Adrenal gland (tissue), 12 donors: ENCODE measurements around the gene CUX1. TPM values are rescaled to one million over a fixed set of nuclear protein-coding genes. Genes with fewer than 3 reads are reported as not detected.

Experiments
- DNase-seq, 7 donors: peaks; one replicate each; pipeline ENCODE4 v3.0.0-alpha.2; 2019 to 2020
- H3K27ac ChIP-seq, 5 donors: fragments of 200-600 bp; sonication (generic) in 4 of 5; 1 replicate in 3 of 5; 2 replicates in 2 of 5; pipeline versions ENCODE4 v1.5.1 to v1.8.0; 2016 to 2020; ENCODE audit warnings: mild to moderate bottlenecking in 1 of 5
- H3K27me3 ChIP-seq: fragments of 200-600 bp; 2 replicates; pipeline ENCODE4 v1.8.0; 2021
- H3K36me3 ChIP-seq, 2 donors: fragments of 200-600 bp; replicated peaks in 1 of 2; 1 replicate in 1 of 2; 2 replicates in 1 of 2; pipeline versions ENCODE4 v1.5.1 to v1.8.0; 2018 to 2022
- H3K4me1 ChIP-seq, 2 donors: fragments of 200-600 bp; replicated peaks in 1 of 2; 1 replicate in 1 of 2; 2 replicates in 1 of 2; pipeline versions ENCODE4 v1.5.1 to v1.8.0; 2018 to 2021
- H3K4me3 ChIP-seq, 4 donors: fragments of 200-600 bp; sonication (generic) in 3 of 4; one replicate each; pipeline ENCODE4 v1.5.1; 2016 to 2018
- H3K9me3 ChIP-seq, 3 donors: fragments of 200-600 bp; sonication (generic) in 1 of 3; replicated peaks in 1 of 3; 1 replicate in 2 of 3; 2 replicates in 1 of 3; pipeline versions ENCODE4 v1.5.1 to v1.8.0; 2016 to 2021
- POLR2A ChIP-seq, 2 donors: fragments of 450-650 bp; IDR thresholded peaks; one replicate each; pipeline ENCODE4 v1.6.1; 2017; ENCODE audit warnings: antibody characterized with exemption in 2 of 2, mild to moderate bottlenecking in 2 of 2, moderate library complexity in 1 of 2
- WGBS, 4 donors: extraction: QIAGEN DNeasy Blood & Tissue Kit in 2 of 4; methylation state at CpG; one replicate each; pipeline versions ENCODE4 v1.1.5 to v1.1.7; 2013 to 2017; 5-methylcytosine and 5-hydroxymethylcytosine counted together
- intact Hi-C, 2 donors: fragments of 100-400 bp; cut with DNase I; formaldehyde crosslinking; loops; one replicate each; pipeline versions ENCODE4 v1.14.1 to v1.15.0; 2022 to 2023
- polyA plus RNA-seq, 3 donors: library from polyadenylated mRNA; stranded (reverse); fragments of 200-250 nt in 2 of 3; fragments of 350-450 nt in 1 of 3; fragmentation: Illumina TruSeq in 1 of 3; extraction: RNeasy Lipid Tissue Mini Kit (QIAGEN cat#74804) in 1 of 3; gene quantifications; one replicate each; pipeline ENCODE4 v1.2.3, GENCODE V29; 2013 to 2014
- total RNA-seq, 9 donors: library from RNA; depleted of rRNA in 4 of 9; stranded (reverse); fragments of >200 nt in 4 of 9; fragments of 120-200 nt in 1 of 9; fragmentation: NEBNext Ultra II Directional in 1 of 9; extraction: Animal tissue kit (Norgen Biotek cat#: 25700) in 1 of 9; gene quantifications; one replicate each; pipeline versions ENCODE4 v1.1.0 to v1.2.4, GENCODE V29; 2013 to 2023
- TF ChIP-seq, protein P1 (sequence below), 6 experiments: fragments of 450-650 bp in 4 of 6; fragments of 200-600 bp in 2 of 6; sonication (generic) in 1 of 6; IDR thresholded peaks; 1 replicate in 5 of 6; 2 replicates in 1 of 6; pipeline versions ENCODE4 v1.5.1 to v1.8.0; 2016 to 2021; ENCODE audit warnings: antibody characterized with exemption in 6 of 6, mild to moderate bottlenecking in 2 of 6, moderate library complexity in 1 of 6
- donor health status: healthy with polysubstance abuse.
- donor health status: Bipolar disorder and iron deficiency.
- donor health status: DM: yes; HTN: yes; CAD: no.
- donor health status: DM: no; HTN: no; CAD: no.
- donor health status: DM: no; HTN: no; CAD: no.
- donor health status: DM: yes; HTN: yes; CAD: no.

CUX1 gene
- total and polyA plus RNA-seq, 12 donors, result 17.2 to 72.6 (median 58.3) TPM

GRCh38 chr7:101780281-101780680 is 37.1 kb upstream of the CUX1 start:
- H3K9me3 ChIP-seq, result no peaks in the 10 kb centered on the region
- no peak for DNase-seq
- H3K27ac ChIP-seq, result no peak overlapping the region
- TF ChIP-seq, protein P1, sequence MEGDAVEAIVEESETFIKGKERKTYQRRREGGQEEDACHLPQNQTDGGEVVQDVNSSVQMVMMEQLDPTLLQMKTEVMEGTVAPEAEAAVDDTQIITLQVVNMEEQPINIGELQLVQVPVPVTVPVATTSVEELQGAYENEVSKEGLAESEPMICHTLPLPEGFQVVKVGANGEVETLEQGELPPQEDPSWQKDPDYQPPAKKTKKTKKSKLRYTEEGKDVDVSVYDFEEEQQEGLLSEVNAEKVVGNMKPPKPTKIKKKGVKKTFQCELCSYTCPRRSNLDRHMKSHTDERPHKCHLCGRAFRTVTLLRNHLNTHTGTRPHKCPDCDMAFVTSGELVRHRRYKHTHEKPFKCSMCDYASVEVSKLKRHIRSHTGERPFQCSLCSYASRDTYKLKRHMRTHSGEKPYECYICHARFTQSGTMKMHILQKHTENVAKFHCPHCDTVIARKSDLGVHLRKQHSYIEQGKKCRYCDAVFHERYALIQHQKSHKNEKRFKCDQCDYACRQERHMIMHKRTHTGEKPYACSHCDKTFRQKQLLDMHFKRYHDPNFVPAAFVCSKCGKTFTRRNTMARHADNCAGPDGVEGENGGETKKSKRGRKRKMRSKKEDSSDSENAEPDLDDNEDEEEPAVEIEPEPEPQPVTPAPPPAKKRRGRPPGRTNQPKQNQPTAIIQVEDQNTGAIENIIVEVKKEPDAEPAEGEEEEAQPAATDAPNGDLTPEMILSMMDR (IDR thresholded peaks at IDR 0.05), result no peak
- no peak for TF ChIP-seq POLR2A (IDR thresholded peaks at IDR 0.05)
- 55 to 80% (median 64%) methylated on average over 3 of the region's 3 CpGs for WGBS, 4 donors
- no peaks in the 10 kb centered on the region for H3K36me3 ChIP-seq
- intact Hi-C loops, result no loop called here
- H3K4me1 ChIP-seq, result no peaks in the 10 kb centered on the region
- H3K4me3 ChIP-seq, result no peak overlapping the region
- H3K27me3 ChIP-seq, result no peaks in the 10 kb centered on the region

DNA sequence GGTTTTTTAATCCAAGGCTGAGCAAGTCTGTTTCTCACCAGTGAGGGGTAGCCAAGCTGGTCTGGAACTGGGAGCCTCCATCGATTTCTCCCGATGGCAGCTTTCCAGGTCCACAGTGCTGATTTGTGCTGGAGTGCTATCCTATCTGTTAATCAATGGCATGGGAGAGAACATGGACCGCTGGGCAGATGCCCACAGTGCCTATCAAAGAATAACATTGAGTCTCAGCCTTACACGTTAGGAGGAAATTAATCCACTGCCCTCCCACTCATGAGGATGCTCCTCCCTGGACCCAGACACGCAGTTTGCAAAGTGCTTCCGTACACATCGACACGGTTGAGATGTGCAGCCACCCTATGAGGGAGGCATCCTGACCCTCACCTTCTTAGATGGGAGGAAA is 36.0 kb upstream of the CUX1 start:
- H3K36me3 ChIP-seq, result no peaks in the 10 kb centered on the region
- H3K27ac ChIP-seq, result no peak overlapping the region
- no peaks in the 10 kb centered on the region for H3K9me3 ChIP-seq
- WGBS, 4 donors, result 81 to 85% (median 82%) methylated on average over 8 of the region's 8 CpGs
- intact Hi-C loops, result no loop called here
- H3K4me1 ChIP-seq, result no peaks in the 10 kb centered on the region
- TF ChIP-seq POLR2A (IDR thresholded peaks at IDR 0.05), result no peak
- TF ChIP-seq, protein P1 (IDR thresholded peaks at IDR 0.05), result no peak
- no peak for DNase-seq
- H3K4me3 ChIP-seq, result no peak overlapping the region
- no peaks in the 10 kb centered on the region for H3K27me3 ChIP-seq

- intact Hi-C loops, result no loop called here
Observed at GRCh38 chr7:101782476-101782875, 35.0 kb upstream of the CUX1 start.

DNA sequence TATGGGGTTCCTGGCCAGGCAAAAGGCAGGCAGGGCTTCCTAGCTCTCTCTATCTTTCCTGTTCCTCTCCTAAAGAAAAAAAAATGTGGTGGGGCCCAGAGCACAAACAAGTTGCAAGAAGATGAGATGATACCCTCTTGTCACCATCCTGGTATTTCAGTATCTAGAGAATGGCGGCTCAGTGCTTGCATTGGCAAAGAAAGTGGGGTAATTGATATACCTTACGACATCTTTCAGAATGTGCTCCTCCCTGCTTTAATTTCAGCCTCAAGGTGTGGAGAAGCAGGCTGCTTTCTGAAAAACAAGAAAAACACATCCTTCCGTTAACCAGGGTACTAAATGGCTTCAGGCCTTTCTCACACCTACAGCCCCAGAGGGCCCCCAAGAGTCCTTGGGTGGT is 34.5 kb upstream of the CUX1 start:
- Histone ChIP-seq H3K9me3 (no peaks in the 10 kb centered on the region), H3K4me3 (no peak overlapping the region), H3K27me3 (no peaks in the 10 kb centered on the region), H3K36me3 (no peaks in the 10 kb centered on the region), H3K4me1 (no peaks in the 10 kb centered on the region), H3K27ac (no peak overlapping the region)
- WGBS, 4 donors, result 85 to 91% (median 89%) methylated on average over 3 of the region's 3 CpGs
- intact Hi-C loops, result no loop called here
- DNase-seq, result no peak
- TF ChIP-seq, protein P1 (IDR thresholded peaks at IDR 0.05), result no peak
- no peak for TF ChIP-seq POLR2A (IDR thresholded peaks at IDR 0.05)

More at GRCh38 chr7:101782476-101782875, 35.0 kb upstream of the CUX1 start:
- Histone ChIP-seq H3K27ac (no peak overlapping the region), H3K27me3 (no peaks in the 10 kb centered on the region), H3K4me1 (no peaks in the 10 kb centered on the region), H3K4me3 (no peak overlapping the region), H3K36me3 (no peaks in the 10 kb centered on the region), H3K9me3 (no peaks in the 10 kb centered on the region)
- no peak for DNase-seq
- no peak for TF ChIP-seq POLR2A (IDR thresholded peaks at IDR 0.05)
- TF ChIP-seq, protein P1 (IDR thresholded peaks at IDR 0.05), result no peak
- 94 to 100% (median 95%) methylated on average over 1 to 3 of the region's 3 CpGs for WGBS, 4 donors
